GM18526 (cell line): ENCODE results near the gene CCT4.

Experiments
- POLR2A ChIP-seq: IDR thresholded peaks from 3 replicates; pipeline ENCODE4 v1.6.1; 2011; ENCODE audit not compliant: insufficient read length; ENCODE audit errors: extremely low read depth

CCT4 gene

DNA sequence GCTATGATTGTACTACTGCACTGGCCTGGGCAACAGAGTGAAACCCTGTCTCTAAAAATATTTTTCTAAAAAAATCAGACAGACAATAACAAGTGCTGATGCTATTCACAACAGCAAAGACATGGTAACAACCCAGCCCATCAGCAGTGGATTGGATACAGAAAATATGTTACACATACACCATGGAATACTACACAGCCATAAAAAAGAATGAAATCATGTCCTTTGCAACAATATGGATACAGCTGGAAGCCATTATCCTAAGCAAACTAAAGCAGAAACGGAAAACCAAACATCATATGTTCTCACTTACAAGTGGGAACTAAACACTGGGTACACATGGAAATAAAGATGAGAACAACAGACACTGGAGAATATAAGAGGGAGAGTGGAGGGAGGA, 54.5 kb downstream of the CCT4 start:
- TF ChIP-seq POLR2A: no peak

DNA sequence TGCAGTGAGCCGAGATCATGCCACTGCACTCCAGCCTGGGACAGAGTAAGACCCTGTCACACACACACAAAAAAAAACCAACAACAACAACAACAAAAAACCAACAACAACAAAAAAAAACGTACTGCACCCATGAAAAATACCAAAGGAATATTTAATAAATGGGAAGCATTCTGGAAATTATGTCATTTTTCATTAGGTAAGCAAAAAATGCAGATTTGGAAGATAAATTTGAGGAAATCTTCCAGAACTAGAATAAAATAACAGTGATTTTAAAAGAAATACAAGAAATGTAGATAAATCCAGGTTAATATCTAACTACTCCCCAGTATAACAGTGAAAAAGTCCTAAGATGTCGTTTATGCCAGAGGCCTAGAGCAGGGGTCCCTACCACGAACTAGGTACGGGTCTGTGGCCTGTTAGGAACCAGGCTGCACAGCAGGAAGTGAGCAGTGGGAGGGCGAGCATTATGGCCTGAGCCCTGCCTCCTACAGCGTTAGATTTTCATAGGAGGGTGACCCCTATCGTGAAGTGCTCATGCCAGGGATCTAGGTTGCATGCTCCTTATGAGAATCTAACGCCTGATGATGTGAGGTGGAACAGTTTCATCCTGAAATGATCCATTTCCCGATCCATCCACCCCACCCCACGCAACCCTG, 56.1 kb downstream of the CCT4 start:
- TF ChIP-seq POLR2A: no peak

DNA sequence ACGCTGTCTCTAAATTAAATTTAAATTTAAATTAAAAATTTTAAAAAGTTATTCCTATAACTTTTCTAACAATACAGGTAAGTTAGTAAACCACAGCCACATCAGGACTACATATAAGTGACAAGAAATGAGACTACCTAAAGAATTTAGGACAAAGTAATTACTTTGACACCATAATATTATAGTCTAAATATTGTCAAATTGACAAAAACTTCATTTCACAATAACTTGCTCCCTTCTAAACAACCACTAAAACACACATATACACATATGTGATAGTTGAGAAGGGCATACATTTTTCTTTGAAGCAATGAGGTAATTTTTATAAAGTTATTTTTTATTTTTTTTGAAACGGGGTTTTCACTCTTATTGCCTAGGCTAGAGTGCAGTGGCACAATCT, 66.2 kb downstream of the CCT4 start:
- TF ChIP-seq POLR2A: no peak
